GM19025 (cell line): ENCODE measurements around the gene SLC12A8.

Experiments
- ATAC-seq: cut with Tn5 transposase; IDR thresholded peaks from one replicate; pipeline ENCODE4 v1.9.1; 2021; ENCODE audit warnings: mild to moderate bottlenecking, low read depth, moderate library complexity; ENCODE audit not compliant: unreplicated experiment

Gene SLC12A8

GRCh38 chr3:125220183-125220582 lies 7.6 kb upstream of the SLC12A8 start:
- ATAC-seq: no peak

- ATAC-seq: no peak
These were observed 6.7 kb upstream of the SLC12A8 start for GRCh38 chr3:125219261-125219701.

- no peak for ATAC-seq
These were observed 2.2 kb upstream of the SLC12A8 start for GRCh38 chr3:125214738-125215137.

GRCh38 chr3:125213946-125214542 lies 1.5 kb upstream of the SLC12A8 start:
- ATAC-seq: no peak

GRCh38 chr3:125213364-125213755 lies 812 bp upstream of the SLC12A8 start:
- no peak for ATAC-seq

- no peak for ATAC-seq
These were observed 448 bp downstream of the SLC12A8 start for GRCh38 chr3:125212091-125212508.

- no peak for ATAC-seq
These were observed 941 bp downstream of the SLC12A8 start for GRCh38 chr3:125211523-125212090.

GRCh38 chr3:125207949-125208568 lies 4.5 kb downstream of the SLC12A8 start:
- no peak for ATAC-seq

GRCh38 chr3:125207507-125207906 lies 5.0 kb downstream of the SLC12A8 start:
- ATAC-seq: no peak

GRCh38 chr3:125206934-125207333 lies 5.6 kb downstream of the SLC12A8 start:
- no peak for ATAC-seq

GRCh38 chr3:125203731-125204130 lies 8.8 kb downstream of the SLC12A8 start:
- ATAC-seq: no peak

GRCh38 chr3:125202197-125202596 lies 10.4 kb downstream of the SLC12A8 start:
- no peak for ATAC-seq

GRCh38 chr3:125200731-125201139 lies 11.8 kb downstream of the SLC12A8 start:
- peak; percentile 79 for ATAC-seq

- no peak for ATAC-seq
These were observed 17.5 kb downstream of the SLC12A8 start for GRCh38 chr3:125194849-125195601.

- ATAC-seq: no peak
These were observed 18.3 kb downstream of the SLC12A8 start for GRCh38 chr3:125194061-125194848.

GRCh38 chr3:125192190-125193035 lies 20.1 kb downstream of the SLC12A8 start:
- peak; percentile 72 for ATAC-seq

GRCh38 chr3:125191730-125192129 lies 20.8 kb downstream of the SLC12A8 start:
- no peak for ATAC-seq

- ATAC-seq: no peak
These were observed 21.3 kb downstream of the SLC12A8 start for GRCh38 chr3:125191256-125191655.

GRCh38 chr3:125190786-125191185 lies 21.8 kb downstream of the SLC12A8 start:
- ATAC-seq: no peak
